HEK293 (cell line): ENCODE data around the gene DCDC2.

Experiments used
- CTCF ChIA-PET: fragments of 350-600 bp; formaldehyde crosslinking; extraction: SDS; loops from one replicate; lab custom pipeline; 2021; ENCODE audit warnings: antibody characterized with exemption; lab: Yijun Ruan, JAX
- POLR2A ChIA-PET: fragments of 300-600 bp; formaldehyde crosslinking; extraction: SDS; loops from one replicate; lab custom pipeline; 2020; ENCODE audit warnings: antibody characterized with exemption, inconsistent platforms; lab: Yijun Ruan, JAX
- H3K27ac ChIP-seq: fragments of 200-500 bp; sonication (Bioruptor generic); 2 replicates; pipeline ENCODE4 v1.5.1; 2014; ENCODE audit warnings: low read depth, low read length, control low read depth, inconsistent platforms; ENCODE audit errors: extremely low read depth
- H3K36me3 ChIP-seq, 2 experiments: fragments of 200-500 bp in 1 of 2; sonication (Bioruptor generic) in 1 of 2; 1 replicate in 1 of 2; 2 replicates in 1 of 2; pipeline ENCODE4 v1.5.1; 2014 to 2017; ENCODE audit warnings: inconsistent platforms in 2 of 2, low read length in 2 of 2; ENCODE audit not compliant: control insufficient read depth in 2 of 2, insufficient read depth in 1 of 2
- H3K4me1 ChIP-seq: fragments of 200-500 bp; sonication (Bioruptor generic); 2 replicates; pipeline ENCODE4 v1.5.1; 2014; ENCODE audit warnings: mild to moderate bottlenecking, low read length, inconsistent platforms; ENCODE audit not compliant: control insufficient read depth, insufficient read depth
- H3K4me3 ChIP-seq: 2 replicates; pipeline ENCODE4 v1.5.1; 2011; ENCODE audit warnings: low read depth, mild to moderate bottlenecking, control low read depth, low read length, moderate library complexity
- H3K9me3 ChIP-seq: fragments of 200-500 bp; sonication (Bioruptor generic); 2 replicates; pipeline ENCODE4 v1.5.1; 2014; ENCODE audit warnings: low read depth, low read length, inconsistent platforms; ENCODE audit not compliant: control insufficient read depth, insufficient read depth
- HIC1 ChIP-seq: fragments of 450-650 bp; formaldehyde crosslinking; IDR thresholded peaks from 2 replicates; pipeline ENCODE4 v1.5.1; 2016; ENCODE audit warnings: missing biosample characterization, missing genetic modification characterization
- INSM2 ChIP-seq: fragments of 450-650 bp; formaldehyde crosslinking; IDR thresholded peaks from 2 replicates; pipeline ENCODE4 v1.5.1; 2016; ENCODE audit warnings: missing biosample characterization, missing genetic modification characterization
- MEIS1 ChIP-seq: sonication (generic); formaldehyde crosslinking; IDR thresholded peaks from 2 replicates; pipeline ENCODE4 v1.8.1; 2022; ENCODE audit warnings: missing genetic modification reagents, mild to moderate bottlenecking, borderline replicate concordance
- OVOL3 ChIP-seq: fragments of 450-650 bp; formaldehyde crosslinking; IDR thresholded peaks from 2 replicates; pipeline ENCODE4 v1.5.1; 2016; ENCODE audit warnings: missing biosample characterization, missing genetic modification characterization
- PRDM1 ChIP-seq: fragments of 450-650 bp; formaldehyde crosslinking; IDR thresholded peaks from 2 replicates; pipeline ENCODE4; 2016; ENCODE audit warnings: missing biosample characterization, missing genetic modification characterization
- SCRT2 ChIP-seq: fragments of 450-650 bp; formaldehyde crosslinking; IDR thresholded peaks from 2 replicates; pipeline ENCODE4 v1.5.1; 2016; ENCODE audit warnings: missing biosample characterization, missing genetic modification characterization
- SP7 ChIP-seq: fragments of 450-650 bp; formaldehyde crosslinking; IDR thresholded peaks from 2 replicates; pipeline ENCODE4 v1.5.1; 2016; ENCODE audit warnings: missing biosample characterization, missing genetic modification characterization
- WT1 ChIP-seq: fragments of 450-650 bp; formaldehyde crosslinking; IDR thresholded peaks from 2 replicates; pipeline ENCODE4 v1.5.1; 2016; ENCODE audit warnings: missing biosample characterization, missing genetic modification characterization
- YY1 ChIP-seq: fragments of 450-650 bp; formaldehyde crosslinking; IDR thresholded peaks from 2 replicates; pipeline ENCODE4 v1.5.1; 2018; ENCODE audit warnings: missing biosample characterization, missing genetic modification characterization
- ZBTB21 ChIP-seq: fragments of 450-650 bp; formaldehyde crosslinking; IDR thresholded peaks from 2 replicates; pipeline ENCODE4 v1.5.1; 2017; ENCODE audit warnings: missing biosample characterization, missing genetic modification characterization
- ZBTB49 ChIP-seq: fragments of 450-650 bp; formaldehyde crosslinking; IDR thresholded peaks from 2 replicates; pipeline ENCODE4 v1.5.1; 2016; ENCODE audit warnings: missing biosample characterization, missing genetic modification characterization, low read depth
- ZNF10 ChIP-seq: fragments of 450-650 bp; formaldehyde crosslinking; IDR thresholded peaks from 2 replicates; pipeline ENCODE4 v1.5.1; 2017; ENCODE audit warnings: missing biosample characterization, missing genetic modification characterization
- ZNF112 ChIP-seq: fragments of 450-650 bp; formaldehyde crosslinking; IDR thresholded peaks from 2 replicates; pipeline ENCODE4 v1.5.0; 2017; ENCODE audit warnings: missing biosample characterization, missing genetic modification characterization
- ZNF138 ChIP-seq: fragments of 450-650 bp; formaldehyde crosslinking; IDR thresholded peaks from 2 replicates; pipeline ENCODE4 v1.5.1; 2016; ENCODE audit warnings: missing biosample characterization, missing genetic modification characterization, borderline replicate concordance
- ZNF157 ChIP-seq: fragments of 450-650 bp; formaldehyde crosslinking; IDR thresholded peaks from 2 replicates; pipeline ENCODE4 v1.5.1; 2016; ENCODE audit warnings: missing biosample characterization, missing genetic modification characterization
- ZNF19 ChIP-seq: fragments of 450-650 bp; formaldehyde crosslinking; IDR thresholded peaks from 2 replicates; pipeline ENCODE4; 2016; ENCODE audit warnings: missing biosample characterization, missing genetic modification characterization, low read depth
- ZNF221 ChIP-seq: fragments of 450-650 bp; formaldehyde crosslinking; IDR thresholded peaks from 2 replicates; pipeline ENCODE4 v1.5.1; 2017; ENCODE audit warnings: missing biosample characterization, missing genetic modification characterization, borderline replicate concordance
- ZNF311 ChIP-seq: fragments of 450-650 bp; formaldehyde crosslinking; IDR thresholded peaks from 2 replicates; pipeline ENCODE4 v1.5.1; 2017; ENCODE audit warnings: missing biosample characterization, missing genetic modification characterization, borderline replicate concordance
- ZNF324 ChIP-seq: fragments of 450-650 bp; formaldehyde crosslinking; IDR thresholded peaks from 2 replicates; pipeline ENCODE4 v1.5.1; 2016; ENCODE audit warnings: missing biosample characterization, missing genetic modification characterization
- ZNF341 ChIP-seq: fragments of 450-650 bp; formaldehyde crosslinking; IDR thresholded peaks from 2 replicates; pipeline ENCODE4; 2016; ENCODE audit warnings: low read depth, missing biosample characterization, missing genetic modification characterization
- ZNF48 ChIP-seq: fragments of 450-650 bp; formaldehyde crosslinking; IDR thresholded peaks from 2 replicates; pipeline ENCODE4 v1.5.1; 2016; ENCODE audit warnings: missing biosample characterization, missing genetic modification characterization
- ZNF514 ChIP-seq: fragments of 450-650 bp; formaldehyde crosslinking; IDR thresholded peaks from 2 replicates; pipeline ENCODE4 v1.5.1; 2016; ENCODE audit warnings: missing biosample characterization, missing genetic modification characterization
- ZNF561 ChIP-seq: fragments of 450-650 bp; IDR thresholded peaks from 2 replicates; pipeline ENCODE4 v1.5.1; 2018; ENCODE audit warnings: missing biosample characterization, missing genetic modification characterization, borderline replicate concordance
- ZNF701 ChIP-seq: fragments of 450-650 bp; formaldehyde crosslinking; IDR thresholded peaks from 2 replicates; pipeline ENCODE4 v1.5.1; 2016; ENCODE audit warnings: missing biosample characterization, missing genetic modification characterization
- ZNF707 ChIP-seq: fragments of 450-650 bp; formaldehyde crosslinking; IDR thresholded peaks from 2 replicates; pipeline ENCODE4 v1.5.1; 2016; ENCODE audit warnings: missing biosample characterization, missing genetic modification characterization
- ZNF76 ChIP-seq: fragments of 450-650 bp; formaldehyde crosslinking; IDR thresholded peaks from 2 replicates; pipeline ENCODE4; 2016; ENCODE audit warnings: low read depth, missing biosample characterization, missing genetic modification characterization, borderline replicate concordance
- ZNF830 ChIP-seq: fragments of 450-650 bp; IDR thresholded peaks from 2 replicates; pipeline ENCODE4 v1.5.0; 2018; ENCODE audit warnings: missing biosample characterization, missing genetic modification characterization, low read depth, mild to moderate bottlenecking, moderate library complexity
- ZNF837 ChIP-seq: fragments of 450-650 bp; formaldehyde crosslinking; IDR thresholded peaks from 2 replicates; pipeline ENCODE4 v1.5.1; 2016; ENCODE audit warnings: missing biosample characterization, missing genetic modification characterization
- TF ChIP-seq, protein P1 (sequence below): fragments of 450-650 bp; formaldehyde crosslinking; IDR thresholded peaks from 2 replicates; pipeline ENCODE4 v1.5.1; 2016; ENCODE audit warnings: missing biosample characterization, missing genetic modification characterization

The DCDC2 gene

GRCh38 chr6:24193364-24193763, 164.5 kb downstream of the DCDC2 start:
- Histone ChIP-seq H3K36me3 (no peaks in the 10 kb centered on the region), H3K27ac (no peak overlapping the region), H3K4me1 (peaks cover 5% of the 10 kb centered on the region), H3K9me3 (no peaks in the 10 kb centered on the region), H3K4me3 (no peak overlapping the region)
- ChIA-PET POLR2A (no interaction called here), CTCF (no interaction called here)
- TF ChIP-seq MEIS1 (CRISPR knock-in tag) (no peak), ZNF48 (tag by site-specific recombination) (no peak), ZNF830 (no peak), ZNF10 (tag by site-specific recombination) (no peak), ZNF76 (tag by site-specific recombination) (no peak), ZNF311 (no peak), ZNF561 (no peak), INSM2 (tag by site-specific recombination) (no peak), ZBTB21 (no peak), ZNF221 (tag by site-specific recombination) (no peak), ZBTB49 (tag by site-specific recombination) (no peak), ZNF19 (tag by site-specific recombination) (no peak), OVOL3 (tag by site-specific recombination) (no peak), YY1 (tag by site-specific recombination) (no peak), ZNF138 (tag by site-specific recombination) (no peak), PRDM1 (tag by site-specific recombination) (no peak), ZNF837 (no peak)

GRCh38 chr6:24191346-24191745, 166.5 kb downstream of the DCDC2 start:
- no peak overlapping the region for H3K27ac ChIP-seq
- ChIA-PET CTCF (interaction anchor here (0.6 to 1.7 kb wide), 4 partner anchors 14 to 822 kb away, joined by 3 to 4 read pairs (median 4); no protein-coding TSS in a partner anchor), POLR2A (no interaction called here)
- peaks cover 11% of the 10 kb centered on the region for H3K4me1 ChIP-seq
- H3K9me3 ChIP-seq: no peaks in the 10 kb centered on the region
- H3K36me3 ChIP-seq: no peaks in the 10 kb centered on the region
- no peak overlapping the region for H3K4me3 ChIP-seq
- no peak for TF ChIP-seq ZNF701
- no peak for TF ChIP-seq SP7
- TF ChIP-seq ZNF112 (tag by site-specific recombination): no peak
- TF ChIP-seq HIC1 (tag by site-specific recombination): no peak
- no peak for TF ChIP-seq ZNF157 (tag by site-specific recombination)
- TF ChIP-seq ZNF514: no peak
- no peak for TF ChIP-seq ZNF221 (tag by site-specific recombination)
- TF ChIP-seq, protein P1, sequence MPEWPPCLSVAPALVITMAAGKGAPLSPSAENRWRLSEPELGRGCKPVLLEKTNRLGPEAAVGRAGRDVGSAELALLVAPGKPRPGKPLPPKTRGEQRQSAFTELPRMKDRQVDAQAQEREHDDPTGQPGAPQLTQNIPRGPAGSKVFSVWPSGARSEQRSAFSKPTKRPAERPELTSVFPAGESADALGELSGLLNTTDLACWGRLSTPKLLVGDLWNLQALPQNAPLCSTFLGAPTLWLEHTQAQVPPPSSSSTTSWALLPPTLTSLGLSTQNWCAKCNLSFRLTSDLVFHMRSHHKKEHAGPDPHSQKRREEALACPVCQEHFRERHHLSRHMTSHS: no peak
- TF ChIP-seq ZNF707: no peak
- no peak for TF ChIP-seq SCRT2 (tag by site-specific recombination)
- no peak for TF ChIP-seq INSM2 (tag by site-specific recombination)
- TF ChIP-seq WT1 (tag by site-specific recombination): no peak
- TF ChIP-seq ZNF341 (tag by site-specific recombination): no peak
- no peak for TF ChIP-seq ZNF324 (tag by site-specific recombination)
